Inflammatory macrophage treated with lipopolysaccharide for 4 hours (primary cell): Measurements from ENCODE around the gene MYO18A.
"Not testable (repeated sequence)": the region's sequence is repeated elsewhere in the genome, so short reads cannot be mapped to it uniquely, and the experiment has no call there.

ENCODE experiments used
- DNase-seq: peaks from one replicate; pipeline ENCODE4 v3.0.0-alpha.2; 2020

The MYO18A gene

GRCh38 chr17:29180034-29180787, at the start of gene MYO18A:
Gene MYO18A (minus strand): TSS chr17:29180398. CDS start chr17:29166940, 13,458 bp downstream.
- DNase-seq = peak; percentile 83

GRCh38 chr17:29225396-29225795, 45.2 kb upstream of the MYO18A start:
- DNase-seq = peak; percentile 37

- DNase-seq = not testable (repeated sequence)
These were observed 41.1 kb upstream of the MYO18A start for GRCh38 chr17:29221338-29221737.

GRCh38 chr17:29219378-29220047, 39.3 kb upstream of the MYO18A start:
- DNase-seq = peak; percentile 75

GRCh38 chr17:29216856-29217255, 36.7 kb upstream of the MYO18A start:
- no peak for DNase-seq

GRCh38 chr17:29216181-29216580, 36.0 kb upstream of the MYO18A start:
- DNase-seq = no peak

GRCh38 chr17:29215717-29216116, 35.5 kb upstream of the MYO18A start:
- no peak for DNase-seq

GRCh38 chr17:29215174-29215573, 35.0 kb upstream of the MYO18A start:
- DNase-seq = no peak

GRCh38 chr17:29214215-29215146, 34.3 kb upstream of the MYO18A start:
- peak; percentile 97 for DNase-seq

- peak; percentile 92 for DNase-seq
These were observed 32.5 kb upstream of the MYO18A start for GRCh38 chr17:29212681-29213121.

GRCh38 chr17:29212094-29212631, 32.0 kb upstream of the MYO18A start:
- no peak for DNase-seq

- peak; percentile 91 for DNase-seq
These were observed 30.7 kb upstream of the MYO18A start for GRCh38 chr17:29210879-29211278.

GRCh38 chr17:29209073-29209472, 28.9 kb upstream of the MYO18A start:
- DNase-seq = no peak

GRCh38 chr17:29207975-29208374, 27.8 kb upstream of the MYO18A start:
- DNase-seq = no peak

GRCh38 chr17:29205047-29205446, 24.8 kb upstream of the MYO18A start:
- DNase-seq = no peak

GRCh38 chr17:29204068-29204804, 24.0 kb upstream of the MYO18A start:
- DNase-seq = not testable (repeated sequence)

GRCh38 chr17:29197516-29198272, 17.5 kb upstream of the MYO18A start:
- peak; percentile 61 for DNase-seq

GRCh38 chr17:29196769-29197515, 16.7 kb upstream of the MYO18A start:
- DNase-seq = no peak

GRCh38 chr17:29195465-29196081, 15.4 kb upstream of the MYO18A start:
- DNase-seq = peak; percentile 92

GRCh38 chr17:29194669-29195068, 14.5 kb upstream of the MYO18A start:
- no peak for DNase-seq
